ENCODE measurements around the gene BEND5.

GRCh38 chr1:48738356-48738755, 38.3 kb downstream of the BEND5 start:
- no peak for TF ChIP-seq POLR2AphosphoS5 (IDR thresholded peaks at IDR 0.05; ENCODE audit: borderline replicate concordance, low read depth, low read length)
- no peak for TF ChIP-seq EZH2 (IDR thresholded peaks at IDR 0.05)

Measured in SK-N-MC (cell line).